Measurements from ENCODE around the gene DKK3.

GRCh38 chr11:11940551-11940950 lies 67.9 kb downstream of the DKK3 start:
- TF ChIP-seq, protein P1, sequence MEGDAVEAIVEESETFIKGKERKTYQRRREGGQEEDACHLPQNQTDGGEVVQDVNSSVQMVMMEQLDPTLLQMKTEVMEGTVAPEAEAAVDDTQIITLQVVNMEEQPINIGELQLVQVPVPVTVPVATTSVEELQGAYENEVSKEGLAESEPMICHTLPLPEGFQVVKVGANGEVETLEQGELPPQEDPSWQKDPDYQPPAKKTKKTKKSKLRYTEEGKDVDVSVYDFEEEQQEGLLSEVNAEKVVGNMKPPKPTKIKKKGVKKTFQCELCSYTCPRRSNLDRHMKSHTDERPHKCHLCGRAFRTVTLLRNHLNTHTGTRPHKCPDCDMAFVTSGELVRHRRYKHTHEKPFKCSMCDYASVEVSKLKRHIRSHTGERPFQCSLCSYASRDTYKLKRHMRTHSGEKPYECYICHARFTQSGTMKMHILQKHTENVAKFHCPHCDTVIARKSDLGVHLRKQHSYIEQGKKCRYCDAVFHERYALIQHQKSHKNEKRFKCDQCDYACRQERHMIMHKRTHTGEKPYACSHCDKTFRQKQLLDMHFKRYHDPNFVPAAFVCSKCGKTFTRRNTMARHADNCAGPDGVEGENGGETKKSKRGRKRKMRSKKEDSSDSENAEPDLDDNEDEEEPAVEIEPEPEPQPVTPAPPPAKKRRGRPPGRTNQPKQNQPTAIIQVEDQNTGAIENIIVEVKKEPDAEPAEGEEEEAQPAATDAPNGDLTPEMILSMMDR (IDR thresholded peaks at IDR 0.05; ENCODE audit: low read depth, low read length, missing input control) = no peak
- no peak for TF ChIP-seq REST (IDR thresholded peaks at IDR 0.05)
- TF ChIP-seq TAF1 (conservative IDR thresholded peaks at IDR 0.05) = no peak
- TF ChIP-seq RAD21 (IDR thresholded peaks at IDR 0.05) = no peak
- no peak for TF ChIP-seq GABPA (IDR thresholded peaks at IDR 0.05 in 1 of 2, conservative IDR thresholded peaks at IDR 0.05 in 1 of 2)
- TF ChIP-seq YY1 (IDR thresholded peaks at IDR 0.05) = no peak
- TF ChIP-seq SP1 (IDR thresholded peaks at IDR 0.05) = no peak
- TF ChIP-seq HNF4G (IDR thresholded peaks at IDR 0.05) = no peak
- no peak for TF ChIP-seq MAX (IDR thresholded peaks at IDR 0.05)
- TF ChIP-seq RXRA (IDR thresholded peaks at IDR 0.05) = no peak
- no peak for TF ChIP-seq FOXA1 (IDR thresholded peaks at IDR 0.05)
- TF ChIP-seq JUND (IDR thresholded peaks at IDR 0.05) = no peak
- TF ChIP-seq, protein P2, sequence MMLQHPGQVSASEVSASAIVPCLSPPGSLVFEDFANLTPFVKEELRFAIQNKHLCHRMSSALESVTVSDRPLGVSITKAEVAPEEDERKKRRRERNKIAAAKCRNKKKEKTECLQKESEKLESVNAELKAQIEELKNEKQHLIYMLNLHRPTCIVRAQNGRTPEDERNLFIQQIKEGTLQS (IDR thresholded peaks at IDR 0.05) = no peak
- TF ChIP-seq HNF4A (conservative IDR thresholded peaks at IDR 0.05) = no peak
